Embryonic facial prominence (tissue), 1 donor: ENCODE measurements around the gene LYVE1.
A peak's percentile ranks its signal among the peaks of the same experiment; 100 is the strongest.

Source experiments
- DNase-seq: peaks from one replicate; pipeline ENCODE4 v3.0.0-alpha.2; 2016; ENCODE audit errors: extremely low spot score

LYVE1 gene

DNA sequence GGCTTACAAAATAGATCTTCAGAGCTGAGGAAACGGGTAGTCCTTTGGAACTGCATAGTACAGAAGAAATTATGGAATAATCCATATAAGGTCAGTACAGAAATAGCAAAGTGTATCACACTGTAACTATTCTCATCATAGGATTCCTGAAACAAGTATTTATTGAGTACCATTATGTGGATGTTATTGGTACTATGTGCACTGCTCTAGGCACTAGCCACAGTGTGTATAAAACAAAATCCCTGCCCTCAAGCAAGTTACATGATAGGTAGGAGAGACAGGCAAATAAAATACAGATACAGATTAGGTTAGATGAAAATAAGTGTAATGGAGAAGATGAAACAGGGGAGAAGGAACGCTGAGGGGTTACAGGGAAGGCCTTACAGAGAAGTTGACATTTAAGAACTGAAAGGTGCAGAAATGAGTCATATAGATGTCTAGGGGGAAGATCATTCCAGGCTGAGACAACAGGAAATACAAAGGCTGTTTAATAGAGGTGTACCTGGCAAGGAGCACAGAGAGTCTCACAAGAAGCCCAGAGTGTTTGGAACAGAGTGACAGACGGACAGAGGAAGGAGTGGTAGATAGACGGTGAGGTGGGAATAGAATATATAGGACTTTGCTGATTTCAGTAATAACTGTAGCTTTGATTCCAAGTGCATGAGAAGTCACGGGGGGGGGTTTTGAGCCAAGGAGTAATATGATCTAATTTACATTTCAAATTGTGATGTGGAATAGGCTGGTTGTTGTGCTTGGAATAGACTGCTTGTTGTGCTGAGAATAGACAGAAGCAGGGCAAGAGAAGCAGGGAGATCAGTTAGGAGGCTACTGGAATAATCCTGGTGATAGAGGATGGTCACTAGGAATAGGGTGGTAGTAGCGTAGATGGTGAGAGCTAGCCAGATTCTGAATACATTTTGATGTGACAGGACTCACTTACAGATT, 41.2 kb downstream of the LYVE1 start:
- no peak for DNase-seq

DNA sequence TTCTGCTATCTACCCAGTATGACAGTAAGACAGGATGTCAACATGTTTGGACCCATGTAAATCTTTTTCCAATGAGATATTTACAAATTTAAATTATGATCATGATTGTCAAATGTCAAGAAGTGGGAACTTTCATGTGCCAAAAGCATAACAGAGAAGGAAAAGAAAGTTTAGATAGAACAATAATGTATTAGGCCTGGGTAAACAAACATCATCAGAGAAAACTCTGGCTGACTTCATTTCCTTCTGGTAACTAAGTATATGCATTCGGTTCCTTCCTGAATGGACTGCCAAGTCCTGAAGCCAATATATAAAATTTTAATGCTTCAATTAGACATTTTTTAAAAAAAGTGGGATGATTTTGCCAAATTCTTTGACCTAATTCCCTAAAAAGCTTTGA, 44.0 kb downstream of the LYVE1 start:
- no peak for DNase-seq

GRCh38 chr11:10522921-10523320, 45.5 kb downstream of the LYVE1 start:
- DNase-seq, result no peak

GRCh38 chr11:10522276-10522675, 46.2 kb downstream of the LYVE1 start:
- DNase-seq, result no peak

DNA sequence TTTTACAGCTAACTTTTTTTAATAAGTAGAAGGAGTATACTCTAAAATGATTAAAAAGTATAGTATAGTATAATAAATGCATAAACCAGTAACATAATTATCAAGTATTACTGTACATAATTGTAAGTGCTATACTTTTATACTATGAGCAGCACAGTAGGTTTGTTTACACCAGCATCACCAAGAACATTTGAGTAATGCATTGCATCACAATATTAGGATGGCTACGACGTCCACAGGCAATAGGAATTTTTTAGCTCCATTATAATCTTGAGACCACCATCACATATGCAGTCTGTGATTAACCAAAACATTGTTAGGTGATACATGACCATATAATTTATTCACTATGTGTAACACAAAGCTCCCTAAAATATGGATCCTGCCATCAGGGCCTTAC, 47.9 kb downstream of the LYVE1 start:
- DNase-seq, result no peak

GRCh38 chr11:10519630-10520029, 48.8 kb downstream of the LYVE1 start:
- DNase-seq, result no peak

GRCh38 chr11:10518891-10519290, 49.6 kb downstream of the LYVE1 start:
- DNase-seq, result no peak

GRCh38 chr11:10518123-10518522, 50.3 kb downstream of the LYVE1 start:
- no peak for DNase-seq

- DNase-seq, result no peak
These were observed 53.0 kb downstream of the LYVE1 start for GRCh38 chr11:10515418-10515817.

GRCh38 chr11:10514709-10515108, 53.8 kb downstream of the LYVE1 start:
- no peak for DNase-seq

DNA sequence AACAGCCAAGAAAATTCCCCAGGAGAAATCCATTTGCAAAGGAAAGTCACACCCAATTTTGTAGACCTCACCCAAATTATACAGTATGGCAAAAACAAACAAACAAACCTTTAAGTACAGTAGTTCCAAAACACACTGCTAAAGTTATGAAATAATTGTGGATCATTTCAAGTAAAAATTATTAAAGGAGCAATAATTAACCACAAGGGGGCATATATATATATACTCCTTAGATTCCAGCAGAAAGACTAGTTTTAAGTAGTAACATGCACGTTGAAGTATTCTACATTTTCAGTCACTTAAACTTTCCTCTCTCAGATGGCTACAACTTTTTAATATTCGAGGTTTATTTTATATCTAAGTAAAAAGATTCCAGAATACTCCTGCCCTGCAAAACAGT, 54.3 kb downstream of the LYVE1 start:
- DNase-seq, result peak; percentile 37

GRCh38 chr11:10511181-10511621, 57.3 kb downstream of the LYVE1 start:
- no peak for DNase-seq
